Suppressor macrophage treated with lipopolysaccharide for 1 hour (primary cell): ENCODE measurements around the gene AASS.
"Not testable (repeated sequence)": the region's sequence is repeated elsewhere in the genome, so short reads cannot be mapped to it uniquely, and the experiment has no call there.

ENCODE experiments used
- DNase-seq, 3 donors: peaks; one replicate each; pipeline ENCODE4 v3.0.0-alpha.2; 2020 to 2022

Gene AASS

GRCh38 chr7:122143751-122144711 is at the start of gene AASS:
AASS (minus strand) TSS chr7:122144249; CDS start chr7:122133726, 10,523 bp downstream.
- peak; percentile 90 to 95 (median 91) for DNase-seq

GRCh38 chr7:122188785-122189184 is 44.7 kb upstream of the AASS start:
- DNase-seq: no peak

- no peak for DNase-seq
These were observed 39.1 kb upstream of the AASS start for GRCh38 chr7:122183106-122183505.

DNA sequence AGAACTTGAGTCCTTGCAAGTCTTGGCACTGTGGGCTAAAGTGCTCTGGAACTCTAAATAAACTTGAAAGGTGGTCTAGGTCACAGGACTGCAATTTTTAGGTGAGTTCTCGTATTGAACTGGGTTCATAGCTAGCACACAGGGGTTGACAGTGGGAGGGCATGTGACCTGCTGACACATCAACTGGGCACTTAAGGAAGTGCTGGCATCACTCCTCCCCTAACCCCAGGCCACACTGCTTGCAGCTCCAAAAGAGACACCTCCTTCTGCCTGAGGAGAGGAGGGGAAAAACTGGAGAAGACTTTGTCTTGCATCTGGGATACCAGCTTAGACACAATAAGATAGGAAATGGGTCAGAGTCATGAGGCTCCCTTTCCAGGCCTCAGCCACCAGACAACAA is 38.0 kb upstream of the AASS start:
- no peak for DNase-seq

- not testable (repeated sequence) for DNase-seq
These were observed 28.1 kb upstream of the AASS start for GRCh38 chr7:122172144-122172543.

DNA sequence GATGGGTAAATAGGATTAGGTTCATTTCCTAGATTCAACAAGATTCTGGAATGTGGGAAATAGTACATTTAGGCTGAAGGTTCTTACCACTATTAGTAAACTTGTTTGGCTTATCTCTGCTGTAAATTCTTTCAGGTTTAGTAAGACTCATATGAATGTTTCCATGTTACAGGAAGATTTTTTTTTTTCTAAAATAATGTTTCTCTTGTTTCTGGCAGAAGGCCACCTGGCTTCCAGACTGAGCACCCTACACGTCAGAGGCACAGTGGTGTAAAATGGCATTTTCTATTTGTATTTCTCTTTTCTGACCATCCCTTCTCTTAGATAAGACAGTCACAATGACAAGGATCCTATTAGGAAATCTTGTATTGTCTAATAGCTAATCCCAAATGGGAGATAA is 22.7 kb upstream of the AASS start:
- DNase-seq: no peak

GRCh38 chr7:122166275-122166674 is 22.2 kb upstream of the AASS start:
- DNase-seq: no peak

DNA sequence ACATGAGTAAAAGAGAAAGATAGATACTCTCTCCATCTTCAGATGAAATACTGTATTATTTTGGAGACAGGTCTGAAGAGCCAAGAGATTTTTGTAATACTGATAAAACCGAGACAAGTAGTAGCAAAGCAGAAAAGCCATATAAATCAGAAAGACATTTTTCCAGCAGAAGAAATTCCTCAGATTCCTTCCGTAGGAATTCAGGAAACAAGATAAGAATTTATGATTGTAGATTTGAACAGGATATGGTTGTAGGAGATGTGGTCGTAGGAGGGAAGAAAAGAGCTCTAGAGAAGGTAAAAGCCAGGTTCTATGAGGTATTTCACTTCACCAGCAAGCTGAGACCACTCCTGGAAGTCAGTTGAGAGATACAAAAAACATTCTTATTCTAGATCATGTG is 17.6 kb upstream of the AASS start:
- DNase-seq: no peak

DNA sequence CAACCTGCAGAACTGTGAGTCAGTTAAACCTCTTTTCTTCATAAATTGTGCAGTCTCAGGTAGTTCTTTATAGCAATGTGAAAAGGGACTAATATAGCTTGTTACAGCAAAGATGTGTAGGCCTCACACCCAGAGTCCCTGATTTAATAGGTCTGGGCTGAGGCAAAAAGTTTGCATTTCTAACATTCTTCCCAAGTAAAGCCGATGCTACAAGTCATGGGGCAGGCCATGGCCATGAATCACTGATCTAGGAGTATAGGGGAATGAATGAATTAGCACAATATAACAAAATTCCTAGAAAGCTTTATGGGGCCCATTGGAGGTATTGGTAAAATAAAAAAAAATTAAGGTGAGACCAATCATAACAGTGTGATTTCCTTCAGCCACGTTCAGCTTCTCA is 11.5 kb upstream of the AASS start:
- DNase-seq: no peak

GRCh38 chr7:122148878-122149277 is 4.8 kb upstream of the AASS start:
- DNase-seq: peak in 1 of 3 donors; percentile 15

GRCh38 chr7:122148081-122148480 is 4.0 kb upstream of the AASS start:
- peak in 1 of 3 donors; percentile 15 for DNase-seq

DNA sequence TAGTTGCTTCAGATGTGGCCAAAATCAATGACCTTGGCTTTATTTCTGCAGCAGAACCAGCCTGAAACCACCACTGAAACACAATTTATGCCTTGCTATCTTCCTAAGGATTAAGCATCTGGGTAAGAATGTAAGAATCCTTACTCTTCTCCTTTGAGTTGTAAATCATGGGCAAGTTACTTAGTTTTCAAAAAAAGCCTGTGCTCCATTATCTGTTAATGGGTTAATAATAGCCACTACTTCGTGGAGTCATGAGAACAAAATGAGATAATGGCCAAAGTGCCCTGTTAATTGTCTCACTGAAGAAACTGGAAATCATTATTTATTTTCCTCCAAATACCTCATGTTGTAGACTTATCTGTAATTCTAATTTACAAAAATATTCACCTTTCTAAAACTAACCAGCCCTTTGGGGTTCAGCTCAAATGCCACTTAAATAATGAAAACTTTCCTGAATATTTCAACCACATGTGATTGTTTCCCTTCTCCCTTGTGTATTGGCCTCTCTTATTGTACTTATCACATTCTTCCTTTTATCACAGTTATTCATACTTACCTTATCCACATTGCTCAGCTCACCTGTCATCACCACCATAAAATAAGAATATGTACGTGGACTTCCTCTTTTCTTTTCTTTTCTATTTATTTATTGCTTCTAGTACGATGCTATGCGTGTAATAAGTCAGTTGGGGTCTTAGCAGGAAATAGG is 2.0 kb upstream of the AASS start:
- no peak for DNase-seq

- peak; percentile 3 to 16 (median 15) for DNase-seq
These were observed 686 bp downstream of the AASS start for GRCh38 chr7:122143376-122143750.

GRCh38 chr7:122140918-122141317 is 3.1 kb downstream of the AASS start:
- no peak for DNase-seq

DNA sequence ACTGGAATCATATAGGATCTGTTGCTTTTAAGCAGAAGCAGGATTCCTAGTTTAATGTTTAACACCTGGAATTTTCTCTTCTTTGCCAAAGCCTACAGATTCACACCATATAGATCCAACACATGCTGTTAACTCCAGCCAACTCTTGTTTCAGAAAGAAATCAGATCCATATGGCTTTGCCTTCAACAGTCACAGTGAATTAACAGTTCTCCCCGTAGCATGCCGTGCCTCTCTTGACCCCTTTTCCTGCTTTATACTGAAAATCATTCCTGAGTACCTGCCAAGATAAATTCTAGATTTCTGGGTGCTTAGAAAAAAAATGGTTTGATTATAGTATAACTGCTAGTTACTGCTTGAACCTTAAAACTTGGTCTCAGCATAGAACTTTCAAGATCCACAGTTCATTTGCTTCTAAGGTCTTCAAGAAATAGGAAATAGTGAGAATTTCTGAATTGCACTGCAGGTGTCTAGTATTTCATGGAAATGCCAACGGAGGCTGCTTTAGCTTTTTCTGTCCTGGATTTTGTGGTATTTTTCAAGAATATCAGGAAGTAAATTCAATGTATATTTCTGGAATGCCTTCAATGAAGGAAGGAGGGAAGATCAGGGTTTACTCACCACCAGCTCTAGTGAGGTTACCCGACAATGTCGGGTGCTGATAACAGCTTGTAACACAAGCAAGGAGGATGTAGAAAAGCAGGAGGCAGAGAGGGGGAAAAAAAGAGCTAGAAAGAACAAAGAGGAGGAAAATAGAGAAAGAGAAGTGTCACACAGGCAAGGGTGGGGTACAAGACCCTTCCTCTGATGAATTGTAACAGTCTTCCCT is 6.6 kb downstream of the AASS start:
- DNase-seq: peak in 1 of 3 donors; percentile 0

DNA sequence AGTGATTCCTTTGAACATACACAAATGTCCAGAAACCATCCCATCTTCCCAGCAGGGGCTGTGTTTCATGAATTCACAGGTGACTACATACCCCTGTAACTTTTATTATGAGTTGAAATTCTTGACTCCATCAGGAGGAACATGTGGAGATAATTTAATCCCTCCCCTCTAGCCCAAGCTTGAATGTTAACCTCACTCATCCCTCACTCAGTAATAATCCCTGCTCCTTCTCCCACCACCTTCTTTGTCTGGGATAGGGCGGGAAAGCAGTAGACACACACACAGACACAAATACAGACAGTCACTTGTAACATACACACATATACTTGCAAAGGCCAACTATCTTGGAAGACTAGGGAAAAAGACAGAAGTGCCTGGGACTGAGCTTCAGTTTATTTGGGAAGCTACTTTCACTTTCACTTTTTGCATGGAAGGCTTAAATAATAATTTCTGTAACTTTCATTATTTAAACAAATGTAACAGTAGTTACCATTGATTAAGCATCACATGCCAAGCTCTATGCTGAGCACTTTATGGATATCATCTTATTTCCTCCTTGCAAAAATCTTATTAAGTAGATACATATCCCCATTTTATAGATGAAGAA is 7.3 kb downstream of the AASS start:
- peak; percentile 11 to 52 (median 12) for DNase-seq

DNA sequence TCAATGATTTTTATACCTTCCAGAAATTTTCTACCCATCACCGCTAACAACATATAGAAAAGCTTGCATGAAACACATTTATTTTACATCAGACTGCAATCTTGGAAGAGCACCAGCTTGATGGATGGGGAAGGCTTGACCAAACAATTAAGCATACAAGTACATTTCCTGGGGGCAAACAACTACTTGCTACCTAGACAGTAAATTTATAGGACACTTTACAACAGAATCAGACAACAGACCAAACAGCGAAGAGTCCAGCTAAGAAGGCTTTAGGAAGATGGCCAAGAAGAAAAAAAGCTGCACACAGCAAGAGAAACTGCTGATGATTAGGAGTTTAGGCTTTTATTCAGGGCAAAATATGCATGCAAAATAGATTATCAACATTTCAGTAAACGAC is 8.0 kb downstream of the AASS start:
- DNase-seq: no peak

DNA sequence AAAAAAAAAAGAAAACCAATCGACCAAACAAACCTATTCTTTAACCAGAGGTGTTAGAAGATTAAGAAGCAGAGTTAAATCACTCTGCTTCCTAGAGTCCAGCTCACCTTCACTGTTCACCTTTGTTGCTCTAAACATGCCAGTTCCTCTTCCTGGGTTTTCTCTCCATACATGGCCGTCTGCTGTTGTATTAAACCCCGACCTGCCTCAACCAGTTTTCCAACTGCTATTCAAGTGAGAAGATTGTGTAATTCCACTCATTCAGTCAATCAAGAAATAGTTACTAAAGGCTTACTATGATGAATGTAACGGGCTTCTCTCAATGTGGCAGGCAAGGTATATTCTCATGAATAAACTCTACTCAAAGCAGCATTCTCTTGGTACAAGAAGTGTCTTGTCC is 8.8 kb downstream of the AASS start:
- no peak for DNase-seq

- not testable (repeated sequence) for DNase-seq
These were observed 9.3 kb downstream of the AASS start for GRCh38 chr7:122134793-122135192.

GRCh38 chr7:122133477-122133876 is 10.6 kb downstream of the AASS start:
- no peak for DNase-seq

- DNase-seq: no peak
These were observed 11.7 kb downstream of the AASS start for GRCh38 chr7:122132341-122132740.

- DNase-seq: no peak
These were observed 20.3 kb downstream of the AASS start for GRCh38 chr7:122123746-122124145.

GRCh38 chr7:122118757-122119156 is 25.3 kb downstream of the AASS start:
- no peak for DNase-seq
